ENCODE data around the gene KRT75. TPM values are rescaled to one million over a fixed set of nuclear protein-coding genes. Genes with fewer than 3 reads are reported as not detected.

The KRT75 gene
- total RNA-seq, 1 donor from 2014 or later, result not detected

GRCh38 chr12:52379536-52379935 is 54.6 kb downstream of the KRT75 start:
- DNase-seq (no peak), ATAC-seq (ENCODE audit: poor library complexity) (no peak)
- intact Hi-C loops (cut with DNase I), result no loop called here

GRCh38 chr12:52378091-52378490 is 56.1 kb downstream of the KRT75 start:
- ATAC-seq (ENCODE audit: poor library complexity) (no peak), DNase-seq (no peak)
- intact Hi-C loops (cut with DNase I), result no loop called here

GRCh38 chr12:52377266-52377665 is 56.9 kb downstream of the KRT75 start:
- intact Hi-C loops (cut with DNase I), result no loop called here
- DNase-seq, result no peak
- no peak for ATAC-seq (ENCODE audit: poor library complexity)

Other genes starting within 250 kb of the KRT75 start
- not detected for gene KRT80, start 242.4 kb downstream of the KRT75 start, total RNA-seq
- 0.59 TPM for gene KRT7, start 201.1 kb downstream of the KRT75 start, total RNA-seq
- gene KRT86, start 159.7 kb downstream of the KRT75 start, total RNA-seq, result not detected
- gene KRT81, start 142.8 kb downstream of the KRT75 start, total RNA-seq, result not detected
- not detected for gene KRT83, start 113.0 kb downstream of the KRT75 start, total RNA-seq
- not detected for gene KRT85, start 66.9 kb downstream of the KRT75 start, total RNA-seq
- gene KRT84, start 48.7 kb downstream of the KRT75 start, total RNA-seq, result not detected
- not detected for gene KRT82, start 28.0 kb downstream of the KRT75 start, total RNA-seq
- gene KRT6B, start 17.8 kb upstream of the KRT75 start, total RNA-seq, result not detected
- gene KRT6C, start 39.4 kb upstream of the KRT75 start, total RNA-seq, result not detected
- not detected for gene KRT6A, start 58.9 kb upstream of the KRT75 start, total RNA-seq
- gene KRT5, start 86.0 kb upstream of the KRT75 start, total RNA-seq, result not detected
- not detected for gene KRT71, start 118.8 kb upstream of the KRT75 start, total RNA-seq
- not detected for gene KRT74, start 139.5 kb upstream of the KRT75 start, total RNA-seq
- not detected for gene KRT72, start 167.1 kb upstream of the KRT75 start, total RNA-seq
- gene KRT73, start 184.2 kb upstream of the KRT75 start, total RNA-seq, result not detected
- gene KRT2, start 217.8 kb upstream of the KRT75 start, total RNA-seq, result not detected
- not detected for gene KRT1, start 246.0 kb upstream of the KRT75 start, total RNA-seq

Data from Right ventricle myocardium superior (tissue), 1 donor.